KOPT-K1 (cell line): ENCODE data around the gene PMM2.
"Not testable (repeated sequence)": the region's sequence is repeated elsewhere in the genome, so short reads cannot be mapped to it uniquely, and the experiment has no call there.

ENCODE experiments used
- H3K27ac ChIP-seq: fragments of 200-600 bp; sonication (generic); 2 replicates; pipeline ENCODE4 v1.5.1; 2016; ENCODE audit warnings: antibody characterized with exemption, mild to moderate bottlenecking, low read depth, low read length; ENCODE audit not compliant: poor library complexity, severe bottlenecking
- H3K36me3 ChIP-seq: fragments of 200-600 bp; sonication (generic); 2 replicates; pipeline ENCODE4 v1.5.1; 2017; ENCODE audit warnings: antibody characterized with exemption, mild to moderate bottlenecking, low read length, moderate library complexity; ENCODE audit not compliant: insufficient read depth
- H3K9me3 ChIP-seq: fragments of 200-600 bp; sonication (generic); 2 replicates; pipeline ENCODE4 v1.5.1; 2017; ENCODE audit warnings: antibody characterized with exemption, low read length, mild to moderate bottlenecking; ENCODE audit not compliant: insufficient read depth, poor library complexity, severe bottlenecking

The PMM2 gene

DNA sequence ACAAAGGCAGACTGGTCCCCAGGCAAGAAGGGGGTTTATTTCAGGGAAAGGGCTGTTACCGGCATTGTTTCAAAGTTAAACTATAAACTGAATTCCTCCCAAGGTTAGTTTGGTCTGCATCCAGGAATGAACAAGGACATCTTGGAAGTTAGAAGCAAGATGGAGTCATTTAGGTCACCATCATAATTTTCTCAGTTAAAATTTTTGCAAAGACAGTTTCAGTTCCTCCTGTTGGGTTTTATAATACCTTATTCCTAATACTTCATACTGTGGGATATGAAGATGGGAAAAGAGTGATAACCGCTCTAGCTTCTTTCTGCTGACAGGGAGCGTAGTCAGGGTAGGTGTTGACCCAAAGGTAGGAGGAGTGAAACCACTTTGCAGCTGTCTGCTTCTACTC is 24.8 kb downstream of the PMM2 start:
- peaks cover 97% of the 10 kb centered on the region for H3K36me3 ChIP-seq
- no peaks in the 10 kb centered on the region for H3K9me3 ChIP-seq
- peak overlapping the region; percentile 30 for H3K27ac ChIP-seq

GRCh38 chr16:8826278-8826879 is 28.7 kb downstream of the PMM2 start:
- H3K36me3 ChIP-seq: peaks cover 92% of the 10 kb centered on the region
- H3K27ac ChIP-seq: no peak overlapping the region
- H3K9me3 ChIP-seq: no peaks in the 10 kb centered on the region

GRCh38 chr16:8828541-8829165 is 31.0 kb downstream of the PMM2 start:
- H3K9me3 ChIP-seq: no peaks in the 10 kb centered on the region
- peaks cover 81% of the 10 kb centered on the region for H3K36me3 ChIP-seq
- no peak overlapping the region for H3K27ac ChIP-seq

DNA sequence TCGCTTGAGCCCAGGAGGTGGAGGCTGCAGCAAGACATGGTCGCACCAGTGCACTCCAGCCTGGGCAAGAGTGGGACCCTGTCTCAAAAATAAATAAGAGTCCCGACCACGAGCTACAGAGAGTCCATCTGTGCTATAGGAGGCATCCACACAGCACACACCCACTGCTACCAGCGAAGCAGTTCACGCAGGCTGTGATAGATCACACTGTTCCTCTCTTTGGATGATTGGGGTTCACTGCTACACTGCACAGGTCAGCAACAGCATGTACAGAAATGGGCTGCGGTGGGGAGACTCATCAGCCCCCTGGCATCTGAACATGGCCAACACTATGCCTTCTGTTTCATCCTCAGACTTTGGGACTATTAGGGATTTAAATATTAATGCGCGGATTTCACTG is 33.8 kb downstream of the PMM2 start:
- Histone ChIP-seq H3K36me3 (peaks cover 54% of the 10 kb centered on the region), H3K27ac (peak overlapping the region; percentile 85), H3K9me3 (no peaks in the 10 kb centered on the region)

GRCh38 chr16:8831871-8832716 is 34.5 kb downstream of the PMM2 start:
- H3K27ac ChIP-seq: peak overlapping the region; percentile 85
- no peaks in the 10 kb centered on the region for H3K9me3 ChIP-seq
- H3K36me3 ChIP-seq: peaks cover 47% of the 10 kb centered on the region

GRCh38 chr16:8832717-8833105 is 35.1 kb downstream of the PMM2 start:
- Histone ChIP-seq H3K9me3 (no peaks in the 10 kb centered on the region), H3K27ac (peak overlapping the region; percentile 85), H3K36me3 (peaks cover 46% of the 10 kb centered on the region)

DNA sequence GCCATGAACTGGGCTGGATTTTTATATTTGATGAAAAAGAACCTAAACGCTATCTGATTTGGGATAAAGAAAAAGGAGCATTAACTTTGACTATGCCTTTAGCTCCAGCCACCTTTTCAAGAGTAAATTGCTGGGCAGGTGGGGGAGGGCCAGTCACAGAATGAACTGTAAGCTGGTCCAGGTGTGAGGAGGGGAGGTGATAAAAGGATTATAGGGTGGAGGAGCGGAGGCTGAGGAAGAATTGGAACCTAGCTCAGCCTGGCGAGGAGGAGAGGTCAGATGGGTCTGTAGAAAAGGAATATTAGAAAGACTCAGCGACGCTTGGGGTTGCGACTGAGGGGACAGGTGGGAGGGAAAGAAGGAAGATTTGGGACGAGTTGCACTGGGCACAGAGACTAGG is 39.2 kb downstream of the PMM2 start:
- not testable (repeated sequence) for H3K27ac ChIP-seq, H3K9me3 ChIP-seq
- H3K36me3 ChIP-seq: peaks cover 21% of the 10 kb centered on the region

- not testable (repeated sequence) for H3K27ac ChIP-seq, H3K9me3 ChIP-seq
- H3K36me3 ChIP-seq: peaks cover 18% of the 10 kb centered on the region; the same call in 1 of the 2 replicates
These were observed 40.0 kb downstream of the PMM2 start for GRCh38 chr16:8837594-8837993.

DNA sequence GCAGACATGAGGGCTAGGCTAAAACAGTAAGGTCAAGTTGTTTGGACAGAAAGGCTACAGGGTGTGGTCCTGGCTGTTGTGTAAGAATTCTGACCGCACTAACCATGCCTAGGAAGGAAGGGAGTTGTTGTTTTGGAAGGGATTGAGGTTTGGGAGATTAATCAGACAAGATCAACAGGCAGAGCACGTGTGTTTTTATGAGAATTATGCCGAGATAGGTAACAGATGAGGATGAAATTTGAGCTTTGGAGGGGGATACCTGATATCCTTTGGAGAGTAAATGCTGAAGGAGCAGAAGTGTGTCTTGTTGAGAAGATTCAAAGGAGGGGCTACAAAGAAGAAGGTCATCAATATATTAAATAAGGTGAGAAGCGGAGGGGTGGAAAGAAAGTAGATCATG is 44.4 kb downstream of the PMM2 start:
- H3K27ac ChIP-seq, H3K9me3 ChIP-seq: not testable (repeated sequence)
- H3K36me3 ChIP-seq: peaks cover 38% of the 10 kb centered on the region

DNA sequence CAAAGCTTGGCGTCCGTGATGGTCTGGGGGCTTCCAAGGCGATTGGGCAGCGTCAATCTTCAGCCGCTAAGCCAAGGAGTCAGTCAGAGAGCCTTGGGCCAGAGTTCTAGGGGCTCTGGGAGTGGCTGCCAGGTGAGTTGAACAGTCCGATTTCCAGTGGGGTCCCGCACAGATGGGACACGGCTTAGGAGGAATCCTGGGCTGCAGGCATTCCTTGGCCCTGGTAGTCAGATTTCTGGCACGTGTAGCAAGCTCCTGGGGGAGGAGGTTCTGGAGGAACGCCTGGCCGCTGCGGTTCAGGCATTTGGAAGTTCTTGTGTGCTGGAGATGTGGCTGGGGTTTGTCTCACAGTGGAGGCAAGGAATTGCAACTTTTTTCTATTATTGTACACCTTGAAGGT is 45.7 kb downstream of the PMM2 start:
- not testable (repeated sequence) for H3K27ac ChIP-seq, H3K9me3 ChIP-seq
- H3K36me3 ChIP-seq: peaks cover 50% of the 10 kb centered on the region

DNA sequence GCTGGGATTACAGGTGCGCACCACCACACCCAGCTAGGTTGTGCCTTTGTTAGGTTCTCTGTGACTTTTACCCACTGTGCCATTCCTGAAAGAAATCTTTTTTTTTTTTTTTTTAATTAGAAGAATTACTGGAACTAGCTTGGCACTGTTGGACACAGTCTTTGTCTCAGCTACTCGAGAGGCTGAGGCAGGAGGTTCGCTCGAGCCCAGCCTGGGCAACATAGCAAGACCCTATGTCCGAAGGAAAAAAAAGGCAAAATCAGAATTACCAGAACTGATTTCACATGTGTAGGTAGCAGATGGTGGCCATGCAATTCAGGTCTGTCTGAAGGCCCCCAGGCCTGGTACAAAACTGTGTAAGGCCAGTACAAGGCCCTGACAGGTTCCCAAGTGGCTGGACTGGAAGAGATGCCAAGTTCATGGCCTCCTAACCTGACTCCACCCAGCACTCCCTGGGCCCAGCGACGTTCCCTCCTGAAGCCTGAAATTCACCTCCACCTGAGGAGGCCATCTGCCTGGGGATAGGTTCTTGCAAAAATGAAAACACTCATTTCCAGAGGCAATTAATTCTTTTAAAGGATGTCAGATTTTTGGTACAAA is 48.2 kb downstream of the PMM2 start:
- no peak overlapping the region for H3K27ac ChIP-seq

DNA sequence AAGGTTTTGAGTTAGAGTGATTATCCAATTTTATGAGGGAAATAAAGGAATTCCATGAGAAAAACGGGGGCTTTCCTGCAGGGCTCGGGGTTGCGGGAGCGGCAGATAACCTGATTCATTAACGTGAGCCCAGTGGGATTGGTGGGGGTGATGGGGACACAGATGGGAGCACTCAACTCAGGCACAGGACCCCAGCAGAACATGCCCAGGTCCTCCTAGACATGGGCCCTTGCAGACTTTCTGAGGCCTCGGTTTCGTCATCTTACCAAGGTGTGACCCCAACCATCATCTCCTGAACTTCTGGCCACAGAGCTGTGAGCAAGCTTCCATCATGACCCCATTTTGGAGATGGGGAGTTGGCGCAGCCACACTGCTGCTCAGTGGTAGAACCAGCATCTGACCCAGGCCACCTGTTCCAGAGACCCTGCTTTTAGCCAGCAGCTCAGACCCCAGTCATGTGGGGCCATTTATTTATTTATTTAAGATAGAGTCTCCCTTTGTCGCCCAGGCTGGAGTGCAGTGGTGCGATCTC is 48.8 kb downstream of the PMM2 start:
- Histone ChIP-seq H3K36me3 (peaks cover 68% of the 10 kb centered on the region), H3K27ac (no peak overlapping the region), H3K9me3 (no peaks in the 10 kb centered on the region)

More for the DNA sequence above, 48.2 kb downstream of the PMM2 start:
- Histone ChIP-seq H3K36me3 (peaks cover 62% of the 10 kb centered on the region), H3K9me3 (no peaks in the 10 kb centered on the region)

GRCh38 chr16:8847145-8847544 is 49.5 kb downstream of the PMM2 start:
- Histone ChIP-seq H3K36me3 (peaks cover 73% of the 10 kb centered on the region), H3K9me3 (no peaks in the 10 kb centered on the region), H3K27ac (no peak overlapping the region)

DNA sequence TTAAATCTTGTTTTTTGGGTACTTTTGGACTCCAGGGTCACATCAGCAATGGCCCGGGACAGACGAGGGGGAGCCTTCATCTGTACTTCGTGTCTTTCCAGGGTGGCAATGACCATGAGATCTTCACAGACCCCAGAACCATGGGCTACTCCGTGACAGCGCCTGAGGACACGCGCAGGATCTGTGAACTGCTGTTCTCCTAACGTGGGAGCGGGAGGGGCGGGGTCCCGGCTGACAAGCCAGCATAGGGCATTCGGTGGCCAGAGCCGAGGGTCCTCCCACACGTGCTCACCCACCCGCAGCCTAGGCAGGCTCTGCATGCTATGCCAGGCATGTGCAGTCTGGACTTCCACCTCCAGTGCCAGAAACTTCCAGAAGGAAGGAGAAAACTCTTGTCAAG is 50.0 kb downstream of the PMM2 start:
- Histone ChIP-seq H3K36me3 (peaks cover 76% of the 10 kb centered on the region), H3K27ac (no peak overlapping the region), H3K9me3 (no peaks in the 10 kb centered on the region)
